Mucosa of stomach (tissue), 1 donor: ENCODE measurements around the gene ABCA9.
"Not testable (repeated sequence)": the region's sequence is repeated elsewhere in the genome, so short reads cannot be mapped to it uniquely, and the experiment has no call there.

ENCODE experiments used
- H3K27me3 ChIP-seq: one replicate; pipeline ENCODE4 v1.7.0; 2013; ENCODE audit warnings: mild to moderate bottlenecking, low read length; ENCODE audit not compliant: control insufficient read depth, insufficient read depth
- H3K36me3 ChIP-seq: one replicate; pipeline ENCODE4 v1.7.0; 2013; ENCODE audit warnings: low read length; ENCODE audit not compliant: control insufficient read depth, insufficient read depth
- H3K4me1 ChIP-seq: one replicate; pipeline ENCODE4 v1.7.0; 2013; ENCODE audit warnings: mild to moderate bottlenecking, low read length; ENCODE audit not compliant: control insufficient read depth, insufficient read depth
- H3K4me3 ChIP-seq: one replicate; pipeline ENCODE4 v1.7.0; 2013; ENCODE audit warnings: low read length
- H3K9ac ChIP-seq: one replicate; pipeline ENCODE4 v1.7.0; 2013; ENCODE audit warnings: mild to moderate bottlenecking, low read length, moderate library complexity
- H3K9me3 ChIP-seq: one replicate; pipeline ENCODE4 v1.7.0; 2013; ENCODE audit warnings: mild to moderate bottlenecking, low read length, moderate library complexity; ENCODE audit not compliant: control insufficient read depth
- donor health status: Pancreatic carcinoma.

The ABCA9 gene

GRCh38 chr17:69012895-69013805, 47.6 kb downstream of the ABCA9 start:
- Histone ChIP-seq H3K36me3 (no peaks in the 10 kb centered on the region), H3K4me1 (no peaks in the 10 kb centered on the region), H3K4me3 (no peak overlapping the region), H3K9me3 (no peaks in the 10 kb centered on the region), H3K27me3 (no peaks in the 10 kb centered on the region), H3K9ac (no peak overlapping the region)

DNA sequence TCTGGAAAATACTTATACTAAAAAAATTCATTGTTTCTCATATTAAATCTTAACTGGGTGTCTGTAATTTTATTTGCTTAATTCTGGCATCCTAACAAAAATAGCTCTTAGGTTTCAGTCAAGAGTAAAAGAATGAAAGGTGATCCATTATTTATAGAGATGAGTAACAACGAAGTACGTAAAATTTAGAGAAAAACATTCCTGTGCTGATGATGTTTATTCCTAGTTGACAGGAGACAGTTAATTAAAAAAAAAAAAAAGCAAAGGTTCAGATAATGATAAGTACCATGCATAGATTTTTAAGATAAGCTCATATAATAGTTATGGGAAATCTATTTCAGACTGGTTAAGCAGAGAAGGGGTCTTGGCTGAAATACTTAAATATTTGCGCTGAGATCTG, 50.8 kb downstream of the ABCA9 start:
- no peaks in the 10 kb centered on the region for H3K36me3 ChIP-seq
- H3K27me3 ChIP-seq: no peaks in the 10 kb centered on the region
- no peaks in the 10 kb centered on the region for H3K4me1 ChIP-seq
- no peaks in the 10 kb centered on the region for H3K9me3 ChIP-seq
- H3K4me3 ChIP-seq: no peak overlapping the region
- no peak overlapping the region for H3K9ac ChIP-seq

- not testable (repeated sequence) for H3K4me1 ChIP-seq, H3K9me3 ChIP-seq, H3K36me3 ChIP-seq, H3K27me3 ChIP-seq, H3K9ac ChIP-seq, H3K4me3 ChIP-seq
Observed at GRCh38 chr17:69004759-69005158, 56.0 kb downstream of the ABCA9 start.

DNA sequence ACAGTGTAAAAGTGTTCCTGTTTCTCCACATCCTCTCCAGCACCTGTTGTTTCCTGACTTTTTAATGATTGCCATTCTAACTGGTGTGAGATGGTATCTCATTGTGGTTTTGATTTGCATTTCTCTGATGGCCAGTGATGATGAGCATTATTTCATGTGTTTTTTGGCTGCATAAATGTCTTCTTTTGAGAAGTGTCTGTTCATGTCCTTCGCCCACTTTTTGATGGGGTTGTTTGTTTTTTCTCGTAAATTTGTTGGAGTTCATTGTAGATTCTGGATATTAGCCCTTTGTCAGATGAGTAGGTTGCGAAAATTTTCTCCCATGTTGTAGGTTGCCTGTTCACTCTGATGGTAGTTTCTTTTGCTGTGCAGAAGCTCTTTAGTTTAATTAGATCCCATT, 61.0 kb downstream of the ABCA9 start:
- not testable (repeated sequence) for H3K4me1 ChIP-seq, H3K4me3 ChIP-seq, H3K9me3 ChIP-seq, H3K27me3 ChIP-seq, H3K9ac ChIP-seq, H3K36me3 ChIP-seq

DNA sequence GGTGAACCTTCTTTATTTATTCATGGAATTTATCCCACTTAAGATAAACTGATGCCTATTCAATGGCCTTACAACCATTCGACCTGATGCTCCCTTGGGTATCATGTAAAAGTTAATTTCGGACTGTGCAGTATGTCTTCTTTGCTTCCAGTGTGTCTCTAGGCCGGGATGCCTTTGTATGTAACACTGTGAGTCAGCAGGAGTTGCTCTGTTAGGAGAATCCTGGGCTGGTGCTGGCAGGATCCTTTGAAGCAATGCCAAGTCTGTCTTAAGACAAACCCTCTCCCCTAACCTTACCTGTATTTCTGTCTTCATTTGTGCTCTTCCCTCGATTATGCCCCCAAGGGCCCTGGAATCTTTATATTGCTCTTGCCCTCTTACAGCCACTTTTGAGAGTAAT, 67.6 kb downstream of the ABCA9 start:
- H3K4me1 ChIP-seq: no peaks in the 10 kb centered on the region
- no peaks in the 10 kb centered on the region for H3K27me3 ChIP-seq
- H3K4me3 ChIP-seq: no peak overlapping the region
- H3K9me3 ChIP-seq: no peaks in the 10 kb centered on the region
- H3K9ac ChIP-seq: no peak overlapping the region
- H3K36me3 ChIP-seq: no peaks in the 10 kb centered on the region

- H3K4me3 ChIP-seq: no peak overlapping the region
- H3K4me1 ChIP-seq: no peaks in the 10 kb centered on the region
- H3K9me3 ChIP-seq: no peaks in the 10 kb centered on the region
- H3K27me3 ChIP-seq: no peaks in the 10 kb centered on the region
- H3K36me3 ChIP-seq: no peaks in the 10 kb centered on the region
- H3K9ac ChIP-seq: no peak overlapping the region
Observed at GRCh38 chr17:68987966-68988365, 72.8 kb downstream of the ABCA9 start.

- Histone ChIP-seq H3K36me3 (no peaks in the 10 kb centered on the region), H3K4me3 (no peak overlapping the region), H3K9ac (no peak overlapping the region)
Observed at GRCh38 chr17:68981288-68981687, 79.4 kb downstream of the ABCA9 start.

DNA sequence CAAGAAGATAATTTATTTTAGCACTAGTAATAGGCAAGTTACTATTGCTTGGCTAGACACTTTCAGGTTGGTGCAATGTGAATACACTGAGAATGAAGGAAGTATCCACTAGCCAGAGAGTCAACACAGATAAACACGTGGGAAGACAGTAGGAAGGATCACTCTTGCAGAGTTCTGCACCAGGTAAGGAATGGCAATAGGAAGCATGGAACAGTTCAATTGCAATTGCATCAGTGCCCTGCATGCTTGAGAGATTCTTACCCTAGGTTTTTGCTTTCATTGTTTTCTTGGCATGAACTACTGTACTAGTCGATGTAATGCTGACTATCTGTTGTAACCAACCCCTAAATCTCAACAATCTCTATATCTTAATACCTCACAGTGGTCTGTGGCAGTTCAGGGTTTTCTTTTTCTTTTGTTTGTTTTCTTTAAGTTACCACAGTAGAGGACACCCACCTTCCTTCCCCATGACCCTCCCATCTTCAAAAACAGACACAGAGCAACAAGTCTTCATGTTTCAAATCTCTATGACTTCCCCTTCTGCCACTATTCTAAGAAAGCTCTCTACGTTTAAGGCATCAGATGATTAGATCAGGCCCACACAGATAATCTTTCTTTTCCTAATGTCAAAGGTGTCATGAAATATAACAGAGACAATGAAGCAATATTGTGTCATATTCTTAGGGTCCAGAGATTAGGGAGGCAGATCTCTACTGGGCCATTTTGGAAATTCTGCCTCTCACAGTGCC, 87.5 kb downstream of the ABCA9 start:
- H3K9me3 ChIP-seq: no peaks in the 10 kb centered on the region
- no peaks in the 10 kb centered on the region for H3K27me3 ChIP-seq
- no peak overlapping the region for H3K9ac ChIP-seq
- no peak overlapping the region for H3K4me3 ChIP-seq
- H3K36me3 ChIP-seq: no peaks in the 10 kb centered on the region
- H3K4me1 ChIP-seq: no peaks in the 10 kb centered on the region

More at GRCh38 chr17:68981288-68981687, 79.4 kb downstream of the ABCA9 start:
- no peaks in the 10 kb centered on the region for H3K9me3 ChIP-seq
- H3K4me1 ChIP-seq: no peaks in the 10 kb centered on the region
- no peaks in the 10 kb centered on the region for H3K27me3 ChIP-seq

DNA sequence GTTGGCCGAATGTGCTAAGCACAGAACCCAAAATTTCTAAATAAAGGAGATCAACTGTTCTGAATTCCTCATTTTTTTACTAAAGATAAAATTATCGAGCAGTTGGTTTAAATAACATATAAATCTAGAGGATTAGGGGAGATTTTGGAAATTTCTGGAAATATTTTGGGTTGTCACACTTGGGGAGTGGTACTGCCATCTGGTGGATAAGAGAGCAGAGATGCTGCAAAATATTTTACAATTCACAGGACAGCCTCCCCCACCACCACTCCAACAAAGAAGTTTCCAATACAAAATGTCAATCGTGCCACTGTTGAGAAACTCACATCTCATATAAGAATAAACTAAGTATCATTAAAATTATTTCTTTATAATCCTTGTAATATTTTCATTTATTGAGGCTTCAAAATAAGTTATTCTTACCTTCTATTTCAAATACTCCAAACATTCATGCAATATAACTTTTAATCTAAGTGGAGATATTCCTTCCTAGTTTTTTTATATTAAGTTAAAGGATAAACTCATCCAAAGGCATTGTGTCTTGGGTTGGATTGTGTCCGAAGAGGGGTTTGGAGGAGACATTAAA, 88.5 kb downstream of the ABCA9 start:
- no peak overlapping the region for H3K9ac ChIP-seq

GRCh38 chr17:68969101-68969500, 91.6 kb downstream of the ABCA9 start:
- no peaks in the 10 kb centered on the region for H3K9me3 ChIP-seq
- no peaks in the 10 kb centered on the region for H3K4me1 ChIP-seq
- no peak overlapping the region for H3K9ac ChIP-seq
- no peaks in the 10 kb centered on the region for H3K36me3 ChIP-seq
- no peaks in the 10 kb centered on the region for H3K27me3 ChIP-seq
- H3K4me3 ChIP-seq: no peak overlapping the region

More for the DNA sequence above, 88.5 kb downstream of the ABCA9 start:
- H3K9me3 ChIP-seq: no peaks in the 10 kb centered on the region
- no peaks in the 10 kb centered on the region for H3K27me3 ChIP-seq
- H3K36me3 ChIP-seq: no peaks in the 10 kb centered on the region
- no peak overlapping the region for H3K4me3 ChIP-seq
- H3K4me1 ChIP-seq: no peaks in the 10 kb centered on the region

GRCh38 chr17:68963958-68964357, 96.8 kb downstream of the ABCA9 start:
- no peak overlapping the region for H3K9ac ChIP-seq
- no peaks in the 10 kb centered on the region for H3K27me3 ChIP-seq
- H3K4me1 ChIP-seq: no peaks in the 10 kb centered on the region
- H3K9me3 ChIP-seq: no peaks in the 10 kb centered on the region
- no peaks in the 10 kb centered on the region for H3K36me3 ChIP-seq
- no peak overlapping the region for H3K4me3 ChIP-seq
